Tibial artery (tissue), 4 donors: Measurements from ENCODE around the gene KRT38.

Experiments used
- DNase-seq, 2 donors: peaks; one replicate each; pipeline ENCODE4 v3.0.0-alpha.2; 2019
- H3K27ac ChIP-seq, 2 donors: fragments of 200-600 bp; sonication (generic) in 1 of 2; 1 replicate in 1 of 2; 2 replicates in 1 of 2; pipeline ENCODE4 v1.5.1; 2018 to 2019; ENCODE audit warnings: mild to moderate bottlenecking in 1 of 2
- H3K27me3 ChIP-seq, 2 donors: fragments of 200-600 bp; sonication (generic) in 1 of 2; one replicate each; pipeline versions ENCODE4 v1.5.1 to v1.6.0; 2016 to 2019
- H3K36me3 ChIP-seq, 3 donors: fragments of 200-600 bp; sonication (generic) in 2 of 3; one replicate each; pipeline ENCODE4 v1.5.1; 2016 to 2019; ENCODE audit warnings: mild to moderate bottlenecking in 2 of 3
- H3K4me1 ChIP-seq, 4 donors: fragments of 200-600 bp; sonication (generic) in 2 of 4; 1 replicate in 3 of 4; 2 replicates in 1 of 4; pipeline ENCODE4 v1.5.1; 2016 to 2019
- H3K4me3 ChIP-seq, 2 donors: fragments of 200-600 bp; sonication (generic) in 1 of 2; 1 replicate in 1 of 2; 2 replicates in 1 of 2; pipeline ENCODE4 v1.5.1; 2018 to 2019; ENCODE audit warnings: mild to moderate bottlenecking in 2 of 2
- H3K9me3 ChIP-seq, 3 donors: fragments of 200-600 bp; sonication (generic) in 1 of 3; one replicate each; pipeline ENCODE4 v1.5.1; 2016 to 2019
- CTCF ChIP-seq, 2 experiments: fragments of 200-600 bp in 1 of 2; fragments of 450-650 bp in 1 of 2; IDR thresholded peaks; one replicate each; pipeline ENCODE4 v1.5.1; 2017 to 2019; ENCODE audit warnings: antibody characterized with exemption in 2 of 2, mild to moderate bottlenecking in 1 of 2, moderate library complexity in 1 of 2
- intact Hi-C: fragments of 100-400 bp; cut with DNase I; formaldehyde crosslinking; loops from one replicate; pipeline ENCODE4 v1.15.0; 2023; ENCODE audit warnings: low total_unique reads

Gene KRT38

GRCh38 chr17:41440531-41441033, at the start of gene KRT38:
KRT38 (minus strand) TSS chr17:41440983; CDS start chr17:41440921, 62 bp downstream.
- Histone ChIP-seq H3K36me3 (no peaks in the 10 kb centered on the region), H3K9me3 (no peaks in the 10 kb centered on the region), H3K27ac (no peak within 1 kb of the TSS), H3K4me1 (no peaks in the 10 kb centered on the region), H3K27me3 (peaks cover 0 to 9% of the 10 kb centered on the region in 2 donors), H3K4me3 (no peak within 1 kb of the TSS)
- intact Hi-C loops: no loop called here
- no peak for TF ChIP-seq CTCF (IDR thresholded peaks at IDR 0.05)
- DNase-seq: no peak

DNA sequence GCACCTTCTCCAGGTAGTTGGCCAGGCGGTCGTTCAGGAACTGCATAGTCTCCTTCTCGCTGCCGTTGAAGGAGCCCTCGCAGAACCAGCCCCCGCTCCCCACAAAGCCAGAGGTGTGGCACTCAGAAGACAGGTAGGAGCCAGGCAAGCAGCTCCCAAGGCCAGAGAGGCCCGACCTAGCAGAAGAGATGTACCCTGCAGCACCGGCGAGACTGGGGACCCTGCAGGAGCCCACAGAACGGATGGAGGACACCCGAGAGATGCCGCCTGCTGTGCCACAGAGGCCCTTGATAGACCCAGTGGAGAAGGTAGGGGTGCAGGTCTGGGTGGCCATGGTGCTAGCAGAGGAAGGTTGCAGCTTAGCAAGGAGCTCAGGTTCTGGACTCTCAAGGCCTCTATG, 48.7 kb upstream of the KRT38 start, which contains the start of gene KRT36:
Gene KRT36, minus strand, starts transcription at position 380 of the 400 bp plus-strand sequence. Its CDS starts 46 bp downstream, at position 334.
- Histone ChIP-seq H3K9me3 (no peaks in the 10 kb centered on the region), H3K27ac (no peak within 1 kb of the TSS), H3K4me3 (no peak within 1 kb of the TSS), H3K27me3 (peaks cover 0 to 23% of the 10 kb centered on the region in 2 donors), H3K4me1 (no peaks in the 10 kb centered on the region), H3K36me3 (no peaks in the 10 kb centered on the region)
- DNase-seq: no peak
- intact Hi-C loops: no loop called here
- TF ChIP-seq CTCF (IDR thresholded peaks at IDR 0.05): no peak

- intact Hi-C loops: no loop called here
- Histone ChIP-seq H3K4me3 (no peak overlapping the region), H3K36me3 (no peaks in the 10 kb centered on the region), H3K27me3 (peaks cover 0 to 23% of the 10 kb centered on the region in 2 donors), H3K27ac (no peak overlapping the region), H3K9me3 (no peaks in the 10 kb centered on the region), H3K4me1 (no peaks in the 10 kb centered on the region)
- TF ChIP-seq CTCF (IDR thresholded peaks at IDR 0.05): no peak
- no peak for DNase-seq
Observed at GRCh38 chr17:41486809-41487530, 46.2 kb upstream of the KRT38 start.

DNA sequence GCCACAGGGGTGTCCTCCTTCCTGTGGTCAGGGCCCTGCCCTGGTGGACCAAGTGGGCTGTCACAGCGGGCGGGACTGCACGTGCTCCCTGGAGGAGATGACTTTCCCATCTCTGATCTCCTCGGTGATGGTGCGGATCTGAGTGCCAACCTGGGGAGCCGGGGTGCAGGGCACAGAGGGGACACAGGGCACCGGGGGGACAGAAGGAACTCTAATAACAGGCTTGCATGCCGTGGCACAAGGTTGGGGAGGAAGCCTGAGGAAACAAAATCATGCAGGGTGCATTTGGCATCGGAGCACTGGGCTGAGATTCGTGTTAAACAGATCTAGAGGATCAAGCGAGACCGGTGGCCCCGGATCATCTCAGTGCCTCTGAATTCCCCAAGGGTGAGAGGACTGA, 45.5 kb upstream of the KRT38 start:
- no peaks in the 10 kb centered on the region for H3K36me3 ChIP-seq
- no peak for DNase-seq
- no peak overlapping the region for H3K27ac ChIP-seq
- no peaks in the 10 kb centered on the region for H3K9me3 ChIP-seq
- intact Hi-C loops: no loop called here
- no peak for TF ChIP-seq CTCF (IDR thresholded peaks at IDR 0.05)
- H3K4me3 ChIP-seq: no peak overlapping the region
- peaks cover 0 to 23% of the 10 kb centered on the region in 2 donors for H3K27me3 ChIP-seq
- no peaks in the 10 kb centered on the region for H3K4me1 ChIP-seq

DNA sequence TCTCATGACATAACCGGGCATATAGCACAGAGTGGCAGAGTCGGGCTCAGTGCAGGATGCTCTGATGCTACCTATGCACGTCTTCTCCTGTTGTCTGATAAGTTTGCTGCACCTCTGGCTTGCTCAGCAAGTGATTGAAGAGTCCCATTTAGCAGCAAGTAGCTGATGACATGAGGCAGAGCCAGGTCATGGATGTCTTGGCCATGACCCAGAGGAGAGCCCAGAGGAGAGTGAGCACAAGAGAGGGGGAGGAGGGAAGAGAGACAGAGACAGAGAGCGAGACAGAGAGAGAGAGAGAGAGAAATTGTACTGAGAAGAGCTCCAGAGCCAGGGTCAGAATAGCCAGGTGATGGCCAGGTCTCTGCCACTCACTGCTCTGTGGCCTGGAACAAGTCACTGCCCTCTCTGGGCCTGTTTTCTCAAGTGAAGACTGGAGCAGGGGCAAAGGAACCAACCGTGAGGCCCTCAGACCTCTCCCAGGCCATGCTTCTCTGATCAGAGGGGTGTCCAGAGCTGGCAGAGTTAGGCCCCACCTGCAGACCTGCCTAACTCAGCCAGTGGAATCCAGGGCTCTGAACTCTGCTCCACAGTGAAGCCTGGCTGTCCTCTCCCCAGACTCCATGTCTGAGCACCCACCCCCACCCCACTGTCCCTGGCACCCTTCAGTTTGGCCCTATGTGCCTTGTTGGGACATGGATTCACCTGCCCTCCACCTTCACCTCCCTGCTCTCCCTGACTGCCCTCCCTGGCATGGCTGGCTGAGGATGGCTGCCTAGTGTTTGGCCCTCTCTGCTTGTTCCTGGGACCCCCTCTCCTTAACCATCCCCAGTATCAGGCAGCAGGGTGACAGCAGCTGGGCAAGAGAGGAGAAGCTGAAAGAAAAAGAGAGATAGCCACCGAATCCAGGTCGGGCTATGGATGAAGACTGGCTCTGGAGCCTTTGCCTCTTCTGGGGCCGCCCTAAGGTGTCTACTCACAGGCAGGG, 44.4 kb upstream of the KRT38 start:
- intact Hi-C loops: no loop called here
- Histone ChIP-seq H3K9me3 (no peaks in the 10 kb centered on the region), H3K4me3 (no peak overlapping the region), H3K4me1 (no peaks in the 10 kb centered on the region), H3K36me3 (no peaks in the 10 kb centered on the region), H3K27me3 (peaks cover 0 to 23% of the 10 kb centered on the region in 2 donors), H3K27ac (no peak overlapping the region)
- no peak for DNase-seq
- TF ChIP-seq CTCF (IDR thresholded peaks at IDR 0.05): no peak
